ENCODE results near the gene GARIN1A.
"Not testable (repeated sequence)": the region's sequence is repeated elsewhere in the genome, so short reads cannot be mapped to it uniquely, and the experiment has no call there.

GARIN1A gene

DNA sequence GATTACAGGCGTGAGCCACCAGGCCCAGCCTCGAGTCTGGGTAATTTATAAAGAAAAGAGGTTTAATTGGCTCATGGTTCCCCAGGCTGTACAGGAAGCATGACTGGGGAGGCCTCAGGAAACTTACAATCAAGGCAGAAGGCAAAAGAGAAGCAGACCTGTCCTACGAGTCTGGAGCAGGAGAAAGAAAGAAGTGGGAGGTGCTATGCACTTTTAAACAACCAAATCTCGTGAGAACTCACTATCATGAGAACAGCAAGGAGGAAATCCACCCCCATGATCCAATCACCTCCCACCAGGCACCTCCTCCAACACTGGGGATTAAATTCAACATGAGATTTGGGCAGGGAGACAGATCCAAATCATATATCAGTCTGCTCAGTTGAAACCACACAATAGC lies 11.6 kb downstream of the GARIN1A start:
- DNase-seq = not testable (repeated sequence)

DNA sequence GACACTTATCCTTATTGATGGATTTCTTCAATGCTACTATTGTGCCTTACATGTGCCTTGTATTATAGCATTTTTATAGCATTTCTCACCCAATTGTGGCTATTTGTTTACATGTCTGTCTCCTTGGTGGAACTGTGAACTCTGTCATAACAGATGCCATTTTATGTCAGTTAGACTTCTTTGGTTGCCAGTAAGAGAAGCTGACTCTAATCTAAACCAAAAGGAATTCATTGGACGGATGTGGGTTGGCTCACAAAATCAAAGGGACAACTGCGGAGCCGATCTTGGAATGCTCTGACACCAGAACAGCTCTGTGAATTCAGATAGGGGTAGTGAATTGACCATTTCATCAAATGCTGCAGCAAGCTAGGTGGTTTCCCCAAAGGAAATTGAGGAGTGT lies 15.0 kb downstream of the GARIN1A start:
- no peak for DNase-seq

GRCh38 chr7:128688492-128688891 lies 16.4 kb downstream of the GARIN1A start:
- no peak for DNase-seq

DNA sequence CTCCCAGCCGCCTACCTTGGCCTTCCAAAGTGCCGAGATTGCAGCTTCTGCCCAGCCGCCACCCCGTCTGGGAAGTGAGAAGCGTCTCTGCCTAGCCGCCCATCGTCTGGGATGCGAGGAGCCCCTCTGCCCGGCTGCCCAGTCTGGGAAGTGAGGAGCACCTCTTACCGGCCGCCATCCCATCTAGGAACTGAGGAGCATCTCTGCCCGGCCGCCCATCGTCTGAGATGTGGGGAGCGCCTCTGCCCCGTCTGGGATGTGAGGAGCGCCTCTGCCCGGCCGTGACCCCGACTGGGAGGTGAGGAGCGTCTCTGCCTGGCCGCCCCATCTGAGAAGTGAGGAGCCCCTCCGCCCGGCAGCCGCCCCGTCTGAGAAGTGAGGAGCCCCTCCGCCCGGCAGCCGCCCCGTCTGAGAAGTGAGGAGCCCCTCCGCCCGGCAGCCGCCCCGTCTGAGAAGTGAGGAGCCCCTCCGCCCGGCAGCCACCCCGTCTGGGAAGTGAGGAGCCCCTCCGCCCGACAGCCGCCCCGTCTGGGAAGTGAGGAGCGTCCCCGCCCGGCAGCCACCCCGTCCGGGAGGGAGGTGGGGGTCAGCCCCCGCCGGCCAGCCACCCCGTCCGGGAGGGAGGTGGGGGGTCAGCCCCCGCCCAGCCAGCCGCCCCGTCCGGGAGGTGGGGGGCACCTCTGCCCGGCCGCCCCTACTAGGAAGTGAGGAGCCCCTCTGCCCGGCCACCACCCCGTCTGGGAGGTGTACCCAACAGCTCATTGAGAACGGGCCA lies 17.3 kb downstream of the GARIN1A start:
- DNase-seq = not testable (repeated sequence)

GRCh38 chr7:128691227-128691626 lies 19.1 kb downstream of the GARIN1A start:
- no peak for DNase-seq

- no peak for DNase-seq
Measured at GRCh38 chr7:128692623-128693270, 20.7 kb downstream of the GARIN1A start.

DNA sequence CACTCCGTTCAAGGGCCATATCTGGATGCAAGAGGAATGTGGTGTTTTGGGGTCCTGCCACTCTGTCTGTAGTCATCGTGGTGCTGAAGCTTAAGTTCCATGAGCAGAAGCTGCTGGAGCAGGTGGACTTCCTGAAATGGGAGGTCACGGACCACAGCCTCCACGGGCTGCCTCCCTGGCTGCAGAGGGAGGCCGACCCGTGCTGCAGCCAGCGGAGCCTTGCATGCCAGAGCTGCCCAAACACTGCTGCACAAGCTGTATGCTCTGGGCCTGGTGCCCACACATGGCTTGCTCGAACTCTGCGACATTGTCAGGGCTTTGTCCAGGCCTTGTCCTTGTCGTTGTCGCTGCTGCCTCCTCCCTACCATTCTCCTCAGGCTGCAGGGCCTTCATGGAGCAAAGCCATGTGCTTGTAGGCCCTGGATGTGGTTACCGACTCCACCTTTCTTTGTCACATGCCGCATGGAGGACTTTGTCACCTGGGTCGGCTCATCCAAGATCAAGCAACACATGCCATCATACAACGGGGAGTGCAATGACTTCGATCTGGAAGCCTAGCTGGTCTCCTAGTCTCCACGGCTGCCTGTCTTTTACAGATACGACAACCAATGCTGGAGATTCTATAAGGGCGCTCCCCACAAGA lies 21.4 kb downstream of the GARIN1A start:
- DNase-seq = no peak

- DNase-seq = no peak
Measured at GRCh38 chr7:128694738-128695137, 22.6 kb downstream of the GARIN1A start.

- DNase-seq = peak; percentile 35
Measured at GRCh38 chr7:128697302-128697905, 25.3 kb downstream of the GARIN1A start.

DNA sequence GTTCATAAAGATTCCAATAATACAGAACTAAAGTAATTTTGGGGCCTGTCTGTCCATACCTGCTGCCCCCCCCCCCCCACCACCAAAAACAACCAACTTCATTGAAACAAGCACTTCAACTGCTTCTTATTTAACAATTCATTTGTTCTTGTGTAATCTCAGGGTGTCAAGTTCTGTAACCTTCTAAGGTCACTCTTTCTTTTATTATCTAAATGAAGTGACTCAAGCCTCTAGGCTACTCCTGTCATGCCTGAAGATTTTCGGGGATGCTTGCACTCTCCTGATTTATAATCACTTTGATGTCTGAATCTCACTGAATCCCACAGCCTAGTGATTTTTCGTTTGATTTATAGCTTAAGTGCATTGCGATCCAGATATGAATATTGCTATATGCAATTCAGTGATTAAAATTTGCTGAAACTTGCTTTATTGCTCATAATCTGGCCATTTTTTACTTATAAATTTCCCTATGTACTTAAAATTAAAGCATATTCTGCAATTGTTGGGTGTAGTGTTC lies 27.2 kb downstream of the GARIN1A start:
- no peak for DNase-seq

GRCh38 chr7:128699895-128700294 lies 27.8 kb downstream of the GARIN1A start:
- DNase-seq = no peak

GRCh38 chr7:128701062-128701785 lies 29.1 kb downstream of the GARIN1A start:
- no peak for DNase-seq

DNA sequence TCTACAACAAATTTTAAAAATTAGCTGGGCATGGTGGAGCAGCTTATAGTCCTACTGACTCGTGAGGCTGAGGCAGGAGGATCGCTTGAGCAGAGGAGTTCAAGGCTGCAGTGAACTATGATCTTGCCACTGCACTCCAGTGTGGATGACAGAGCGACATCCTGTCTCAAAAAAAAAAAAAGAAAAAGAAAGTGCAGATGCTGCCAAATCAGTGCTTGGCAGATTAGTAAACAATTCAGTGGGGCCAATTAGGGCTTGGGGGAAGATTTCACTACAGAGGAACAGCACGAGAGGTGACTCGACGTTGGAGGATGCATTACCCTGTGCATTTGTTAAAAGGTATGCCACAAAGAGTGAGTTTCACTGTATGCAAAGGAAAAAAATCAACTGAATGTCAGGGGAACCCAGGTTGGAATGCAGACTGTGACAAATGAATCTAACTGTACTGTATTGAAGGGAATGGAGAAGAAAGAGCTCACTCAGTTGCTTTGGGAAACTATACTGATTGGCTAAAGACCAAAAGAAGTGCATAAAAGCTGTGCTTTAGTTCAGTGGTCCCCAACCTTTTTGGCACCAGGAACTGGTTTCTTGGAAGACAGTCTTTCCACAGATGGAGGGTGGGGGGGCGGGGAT lies 31.6 kb downstream of the GARIN1A start:
- DNase-seq = no peak

DNA sequence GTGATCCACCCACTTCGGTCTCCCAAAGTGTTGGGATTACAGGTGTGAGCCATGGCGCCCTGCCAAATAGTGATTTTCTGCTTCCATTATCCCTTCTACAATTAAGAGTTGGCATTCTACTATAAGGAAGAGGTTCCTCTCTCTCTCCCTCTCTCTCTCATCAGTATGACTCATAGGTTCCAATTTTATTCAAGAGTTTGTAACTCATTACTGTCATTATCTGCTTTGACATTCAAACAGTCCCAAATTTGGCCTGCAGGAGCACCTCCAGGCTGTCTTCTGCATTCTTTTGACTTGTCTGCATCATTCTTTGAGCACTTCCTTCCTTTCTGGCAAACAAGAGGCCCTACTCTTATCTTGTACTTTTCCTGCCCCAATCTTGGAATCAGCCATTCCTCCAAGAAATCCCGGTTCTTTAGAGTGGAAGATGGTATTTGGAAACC lies 33.8 kb downstream of the GARIN1A start:
- DNase-seq = no peak

DNA sequence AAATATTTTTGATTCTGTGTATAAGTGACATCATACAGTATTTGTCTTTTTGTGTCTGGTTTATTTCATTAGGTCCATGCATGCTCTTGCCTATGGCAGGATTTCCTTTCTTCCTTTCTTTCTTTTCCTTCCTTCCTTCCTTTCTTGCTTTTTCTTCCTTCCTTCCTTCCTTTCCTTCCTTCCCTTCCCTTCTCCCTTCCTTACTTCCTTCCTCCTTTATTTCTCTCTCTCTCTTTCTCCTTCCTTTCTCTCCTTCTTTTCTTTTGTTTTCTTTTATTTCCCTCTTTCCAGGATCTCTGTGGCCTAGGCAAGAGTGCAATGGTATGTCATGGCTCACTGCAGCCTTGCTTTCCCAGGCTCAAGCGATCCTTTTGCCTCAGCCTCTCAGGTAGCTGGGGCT lies 35.7 kb downstream of the GARIN1A start:
- no peak for DNase-seq

DNA sequence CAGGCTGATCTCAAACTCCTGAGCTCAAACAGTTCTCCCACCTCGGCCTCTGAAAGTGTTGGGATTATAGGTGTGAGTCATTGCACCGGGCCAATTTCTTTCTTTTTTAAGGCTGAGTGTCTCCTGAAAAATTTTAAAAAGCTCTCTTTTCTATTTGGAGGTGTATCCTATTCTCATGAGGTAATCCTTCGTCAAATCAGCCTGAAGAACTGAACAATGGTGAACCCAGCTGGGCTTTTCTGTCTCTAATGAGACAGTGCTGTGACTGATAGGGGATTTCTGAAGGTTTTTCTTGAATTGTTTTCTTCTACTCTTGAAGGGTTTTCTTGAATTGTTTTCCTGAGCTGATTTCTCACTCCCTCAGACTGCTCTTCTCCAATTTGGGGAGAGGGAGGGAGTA lies 36.1 kb downstream of the GARIN1A start:
- no peak for DNase-seq

DNA sequence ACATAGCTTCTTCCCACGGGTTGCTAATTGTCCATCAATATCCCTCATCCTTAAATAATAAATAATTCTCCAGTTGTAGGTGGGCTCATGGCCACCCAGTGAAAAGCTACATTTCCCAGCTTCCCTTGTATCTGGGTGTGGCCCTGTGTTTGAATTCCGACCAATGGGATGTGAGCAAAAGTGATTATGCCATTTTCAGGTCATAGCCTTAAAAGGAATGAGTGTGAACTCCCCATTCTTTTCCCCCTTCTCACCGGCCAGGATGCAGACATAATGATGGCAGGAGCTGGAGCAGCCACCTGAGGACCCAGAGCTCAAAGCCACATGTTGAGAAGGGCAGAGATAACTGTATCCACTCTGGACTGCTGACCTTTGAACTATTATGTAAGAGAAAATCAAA lies 36.7 kb downstream of the GARIN1A start:
- no peak for DNase-seq

DNA sequence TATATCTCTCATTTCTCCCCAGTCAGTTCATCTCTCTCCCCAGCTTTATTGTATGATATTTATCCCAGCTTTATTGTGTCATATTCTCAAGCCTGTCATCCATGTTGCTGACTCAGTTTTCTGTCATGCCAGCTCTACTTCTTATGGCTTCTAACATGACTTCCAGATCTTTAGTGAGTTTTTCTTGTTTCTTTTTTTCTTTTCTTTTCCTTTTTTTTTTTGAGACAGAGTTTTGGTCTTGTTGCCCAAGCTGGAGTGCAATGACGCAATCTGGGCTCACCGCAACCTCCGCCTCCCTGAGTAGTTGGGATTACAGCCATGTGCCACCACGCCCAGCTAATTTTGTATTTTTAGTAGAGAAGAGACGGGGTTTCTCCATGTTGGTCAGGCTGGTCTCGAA lies 38.4 kb downstream of the GARIN1A start:
- DNase-seq = no peak

- DNase-seq = no peak
Measured at GRCh38 chr7:128713794-128714193, 41.7 kb downstream of the GARIN1A start.

GRCh38 chr7:128714701-128715495 lies 42.8 kb downstream of the GARIN1A start:
- no peak for DNase-seq

- no peak for DNase-seq
Measured at GRCh38 chr7:128718967-128719642, 47.0 kb downstream of the GARIN1A start.

Measured in right hindlimb (tissue), 1 donor.